ENCODE measurements around the gene XCR1. TPM values are rescaled to one million over a fixed set of nuclear protein-coding genes. Genes with fewer than 3 reads are reported as not detected.

The XCR1 gene
- total RNA-seq, 1 donor from 2014 or later = 0.32 TPM

DNA sequence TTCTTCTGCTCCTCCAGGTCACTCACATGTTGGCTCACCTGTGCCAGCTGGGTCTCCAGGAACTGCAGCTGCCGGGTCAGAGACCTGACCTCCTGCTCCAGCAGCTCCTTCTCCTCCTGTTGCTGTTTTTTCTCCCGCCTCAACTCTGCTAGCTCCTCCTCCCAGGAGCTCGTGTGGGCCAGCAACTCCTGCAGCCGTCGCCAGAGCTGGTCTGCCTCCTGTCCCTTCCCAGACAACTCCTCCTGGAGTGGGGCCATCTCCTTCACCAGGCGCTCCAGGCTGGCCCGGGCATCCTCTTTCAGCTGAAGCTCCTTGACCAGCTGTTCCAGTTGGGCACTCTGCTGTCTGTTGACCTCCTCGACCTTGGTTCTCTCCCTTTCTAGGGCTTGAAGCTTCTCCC, 59.6 kb downstream of the XCR1 start:
- H3K36me3 ChIP-seq = peaks cover 98% of the 10 kb centered on the region

More for the DNA sequence above, 59.6 kb downstream of the XCR1 start:
- Histone ChIP-seq H3K9me3 (no peaks in the 10 kb centered on the region), H3K27ac (peak overlapping the region; percentile 41), H3K4me1 (peaks cover 39% of the 10 kb centered on the region), H3K27me3 (ENCODE audit: low read depth) (no peaks in the 10 kb centered on the region), H3K4me3 (no peak overlapping the region)
- DNase-seq = no peak
- no peak for TF ChIP-seq CTCF (IDR thresholded peaks at IDR 0.05)
- ATAC-seq = no peak
- intact Hi-C loops (cut with DNase I) = no loop called here

Other genes with a start within 250 kb of the XCR1 start
- gene SLC6A20, start 230.9 kb downstream of the XCR1 start, total RNA-seq = 4.2 TPM
- gene LZTFL1, start 185.4 kb downstream of the XCR1 start, total RNA-seq = 26.8 TPM
- not detected for gene CCR9, start 140.9 kb downstream of the XCR1 start, total RNA-seq
- gene CXCR6, start 84.0 kb downstream of the XCR1 start, total RNA-seq = 4.3 TPM
- gene FYCO1, start 31.7 kb downstream of the XCR1 start, total RNA-seq = 40.9 TPM
- 47.4 TPM for gene CCR1, start 180.8 kb upstream of the XCR1 start, total RNA-seq
- gene CCR3, start 215.0 kb upstream of the XCR1 start, total RNA-seq = not detected